ENCODE measurements around the gene NXPH3.
A peak's percentile ranks its signal among the peaks of the same experiment; 100 is the strongest.
"Not testable (repeated sequence)": the region's sequence is repeated elsewhere in the genome, so short reads cannot be mapped to it uniquely, and the experiment has no call there.

NXPH3 gene

GRCh38 chr17:49554694-49555494 is 20.8 kb upstream of the NXPH3 start:
- FAIRE-seq = no peak

DNA sequence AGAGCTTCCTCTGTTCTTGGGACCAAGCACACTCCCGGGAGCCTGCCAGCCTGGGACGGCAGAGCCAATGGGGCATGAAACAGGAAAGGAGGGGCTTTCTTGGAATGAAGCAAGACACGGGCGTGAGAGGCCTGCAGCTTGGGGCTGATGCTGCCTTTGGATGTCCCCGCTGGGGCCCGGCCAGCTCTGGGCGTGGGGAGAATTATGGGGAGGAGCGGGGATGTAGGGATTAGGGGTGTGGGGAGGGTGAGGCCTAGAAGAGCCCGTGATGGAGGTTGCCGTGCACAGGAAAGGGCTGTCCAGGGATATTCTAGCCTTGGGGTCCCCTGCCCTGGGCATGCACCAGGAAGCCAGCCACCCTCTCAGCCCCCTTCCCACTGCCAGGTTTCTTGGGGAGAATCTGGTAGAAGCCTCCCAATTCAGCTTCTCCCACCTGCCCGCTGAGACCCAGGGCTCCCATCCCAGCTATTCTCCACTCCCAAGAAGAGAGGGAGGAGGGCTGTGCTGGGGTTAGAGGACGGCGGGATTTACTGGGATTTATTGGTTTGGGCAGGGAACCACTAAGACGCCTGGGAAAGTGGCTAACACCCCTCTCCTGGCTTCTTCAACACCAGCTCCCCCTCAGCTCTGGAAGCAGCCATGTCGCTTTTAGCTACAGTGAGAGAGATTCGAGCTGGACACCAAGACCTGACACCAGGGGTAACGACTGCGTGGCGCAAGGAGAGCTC is 20.0 kb upstream of the NXPH3 start:
- no peak for FAIRE-seq
- DNase-seq (ENCODE audit: insufficient read length, low spot score) = no peak

More at GRCh38 chr17:49554694-49555494, 20.8 kb upstream of the NXPH3 start:
- DNase-seq (ENCODE audit: insufficient read length, low spot score) = no peak

GRCh38 chr17:49556223-49556943 is 19.3 kb upstream of the NXPH3 start:
- DNase-seq (ENCODE audit: insufficient read length, low spot score) = peak; percentile 89
- FAIRE-seq = no peak

GRCh38 chr17:49557312-49558024 is 18.2 kb upstream of the NXPH3 start:
- peak; percentile 66 for FAIRE-seq
- DNase-seq (ENCODE audit: insufficient read length, low spot score) = no peak

- peak; percentile 8 for FAIRE-seq
- DNase-seq (ENCODE audit: insufficient read length, low spot score) = no peak
Measured at GRCh38 chr17:49564638-49565037, 11.0 kb upstream of the NXPH3 start.

- DNase-seq (ENCODE audit: insufficient read length, low spot score) = no peak
- no peak for FAIRE-seq
Measured at GRCh38 chr17:49565948-49566491, 9.7 kb upstream of the NXPH3 start.

DNA sequence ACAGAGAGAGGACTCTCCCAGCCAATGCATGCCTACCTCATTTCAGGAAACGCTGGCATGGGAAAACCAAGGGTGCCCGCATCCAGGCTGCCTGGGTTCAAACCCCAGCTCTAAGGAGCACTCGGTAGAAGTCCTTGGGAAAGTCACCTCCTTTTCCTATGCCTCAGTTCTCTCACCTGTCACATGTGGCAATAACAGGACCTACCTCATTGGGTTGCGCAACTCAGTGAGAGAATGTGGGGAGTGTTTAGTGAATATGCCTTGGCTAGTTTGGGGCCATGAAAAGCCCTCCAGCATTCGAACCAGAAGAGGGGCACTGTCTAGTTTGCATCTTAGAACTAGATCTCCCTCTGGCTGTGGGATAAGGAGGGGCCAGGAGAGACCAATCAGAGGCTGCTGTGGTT is 9.0 kb upstream of the NXPH3 start:
- FAIRE-seq (no peak), DNase-seq (ENCODE audit: insufficient read length, low spot score) (no peak)

- FAIRE-seq (no peak), DNase-seq (ENCODE audit: insufficient read length, low spot score) (no peak)
Measured at GRCh38 chr17:49567104-49567521, 8.6 kb upstream of the NXPH3 start.

- FAIRE-seq (peak; percentile 87), DNase-seq (ENCODE audit: insufficient read length, low spot score) (peak; percentile 65)
Measured at GRCh38 chr17:49567871-49568694, 7.6 kb upstream of the NXPH3 start.

DNA sequence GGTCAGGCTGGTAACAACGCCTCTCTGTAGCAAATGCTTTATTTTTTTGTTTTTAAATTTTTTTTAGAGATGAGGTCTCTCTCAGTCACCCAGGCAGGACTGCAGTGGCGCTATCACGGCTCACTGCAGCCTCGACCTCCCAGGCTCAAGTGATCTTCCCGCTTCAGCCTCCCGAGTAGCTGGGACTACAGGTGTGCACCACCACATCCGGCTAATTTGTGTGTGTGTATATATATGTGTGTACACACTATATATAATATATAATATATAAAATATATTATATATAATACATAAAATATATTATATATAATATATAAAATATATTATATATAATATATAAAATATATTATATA is 7.0 kb upstream of the NXPH3 start:
- not testable (repeated sequence) for DNase-seq (ENCODE audit: insufficient read length, low spot score); FAIRE-seq

GRCh38 chr17:49570540-49571242 is 5.0 kb upstream of the NXPH3 start:
- DNase-seq (ENCODE audit: insufficient read length, low spot score) = no peak
- no peak for FAIRE-seq

DNA sequence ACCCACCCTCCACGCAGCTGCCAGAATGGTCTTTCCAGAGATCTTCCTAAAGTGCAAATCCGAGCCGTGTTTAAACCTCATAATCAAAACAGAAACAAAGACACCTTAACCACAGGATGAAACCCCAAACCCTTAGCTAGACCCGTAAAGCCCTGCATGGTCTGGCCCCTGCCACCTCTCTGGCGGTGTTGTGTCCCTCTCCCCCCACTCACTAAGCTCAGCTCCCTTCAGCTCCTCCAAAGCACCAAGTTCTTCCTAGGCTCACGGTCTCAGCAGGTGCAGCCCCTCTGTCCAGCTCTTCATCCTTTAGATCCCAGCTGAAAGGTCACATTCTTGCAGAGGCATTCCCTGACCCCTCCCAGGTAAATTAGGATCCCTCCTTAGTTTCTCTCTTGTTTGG is 4.4 kb upstream of the NXPH3 start:
- DNase-seq (ENCODE audit: insufficient read length, low spot score) (no peak), FAIRE-seq (no peak)

DNA sequence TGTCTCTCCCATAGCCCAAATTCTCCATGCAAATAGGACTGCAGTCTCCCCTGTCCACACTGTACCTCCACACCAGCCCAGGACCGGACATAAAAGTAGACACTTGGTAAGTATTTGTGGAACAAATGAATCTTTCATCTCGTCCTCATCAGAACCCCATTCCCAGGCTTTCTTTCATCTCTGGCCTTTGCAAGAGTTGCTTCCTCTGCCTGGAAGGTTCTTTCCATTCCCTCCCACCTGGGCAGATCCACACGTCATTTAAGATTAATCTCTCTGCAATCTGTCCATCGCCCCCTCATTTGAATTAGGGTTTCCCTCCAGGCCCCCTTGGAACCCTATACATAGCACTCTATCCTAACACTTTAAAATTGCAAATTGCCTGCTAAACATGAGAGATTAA is 3.9 kb upstream of the NXPH3 start:
- FAIRE-seq (no peak), DNase-seq (ENCODE audit: insufficient read length, low spot score) (no peak)

- DNase-seq (ENCODE audit: insufficient read length, low spot score) (no peak), FAIRE-seq (no peak)
Measured at GRCh38 chr17:49572226-49572625, 3.4 kb upstream of the NXPH3 start.

DNA sequence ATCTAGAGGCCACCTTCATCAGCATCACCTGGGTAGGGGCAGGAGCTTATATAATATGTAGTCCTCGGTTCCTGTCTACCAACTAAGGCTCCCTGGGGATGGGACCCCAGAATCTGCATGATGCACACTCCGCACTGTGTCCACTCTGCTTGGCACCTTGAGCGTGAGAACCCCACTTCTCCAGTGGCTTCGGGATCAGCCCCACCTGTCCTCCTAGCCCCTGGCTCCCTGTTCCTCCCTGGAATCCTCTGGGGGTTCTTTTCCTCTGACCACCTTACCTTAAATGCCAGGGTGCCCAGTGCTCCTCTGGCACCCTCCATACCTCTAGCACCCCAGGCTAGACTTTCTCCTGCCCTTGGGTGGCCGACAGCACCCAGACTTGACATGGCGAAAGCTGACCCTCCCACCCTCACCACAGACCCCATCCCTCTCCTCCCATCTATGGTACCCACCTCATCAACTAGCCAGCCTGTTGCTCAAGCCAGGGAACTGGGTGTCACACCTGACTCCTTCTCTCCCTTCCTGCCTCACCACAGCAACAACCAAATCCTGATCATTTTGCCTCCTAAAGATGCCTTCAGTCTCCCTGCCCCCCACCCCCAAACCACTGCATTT is 2.8 kb upstream of the NXPH3 start:
- FAIRE-seq (no peak), DNase-seq (ENCODE audit: insufficient read length, low spot score) (no peak)

GRCh38 chr17:49573510-49574322 is 2.0 kb upstream of the NXPH3 start:
- DNase-seq (ENCODE audit: insufficient read length, low spot score) (no peak), FAIRE-seq (no peak)

DNA sequence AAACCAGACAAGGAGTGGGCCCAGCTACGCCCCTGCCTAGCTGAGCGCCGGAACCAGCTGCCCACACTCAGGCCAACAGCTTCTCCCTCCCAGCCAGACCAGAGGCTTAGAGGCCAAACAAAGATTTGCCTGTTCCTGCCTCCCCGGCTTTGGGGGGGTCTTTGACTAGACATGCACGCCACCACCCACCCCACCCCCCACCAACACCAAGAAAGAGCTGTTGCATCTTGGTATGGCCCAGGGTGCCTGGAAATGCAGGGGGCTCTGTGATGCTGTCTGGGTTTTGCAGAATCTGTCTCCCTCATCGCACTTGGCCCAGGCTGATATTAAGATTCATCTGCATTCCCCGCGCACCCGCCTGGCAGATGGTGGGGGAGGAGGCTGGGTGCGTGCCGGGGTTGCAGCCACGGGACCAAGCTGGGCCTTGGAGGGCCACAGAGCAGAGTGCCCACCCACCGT is 1.3 kb upstream of the NXPH3 start:
- DNase-seq (ENCODE audit: insufficient read length, low spot score) (no peak), FAIRE-seq (no peak)

Measured in GM19239 (cell line).